ENCODE results near the gene PAPPA.

The PAPPA gene

DNA sequence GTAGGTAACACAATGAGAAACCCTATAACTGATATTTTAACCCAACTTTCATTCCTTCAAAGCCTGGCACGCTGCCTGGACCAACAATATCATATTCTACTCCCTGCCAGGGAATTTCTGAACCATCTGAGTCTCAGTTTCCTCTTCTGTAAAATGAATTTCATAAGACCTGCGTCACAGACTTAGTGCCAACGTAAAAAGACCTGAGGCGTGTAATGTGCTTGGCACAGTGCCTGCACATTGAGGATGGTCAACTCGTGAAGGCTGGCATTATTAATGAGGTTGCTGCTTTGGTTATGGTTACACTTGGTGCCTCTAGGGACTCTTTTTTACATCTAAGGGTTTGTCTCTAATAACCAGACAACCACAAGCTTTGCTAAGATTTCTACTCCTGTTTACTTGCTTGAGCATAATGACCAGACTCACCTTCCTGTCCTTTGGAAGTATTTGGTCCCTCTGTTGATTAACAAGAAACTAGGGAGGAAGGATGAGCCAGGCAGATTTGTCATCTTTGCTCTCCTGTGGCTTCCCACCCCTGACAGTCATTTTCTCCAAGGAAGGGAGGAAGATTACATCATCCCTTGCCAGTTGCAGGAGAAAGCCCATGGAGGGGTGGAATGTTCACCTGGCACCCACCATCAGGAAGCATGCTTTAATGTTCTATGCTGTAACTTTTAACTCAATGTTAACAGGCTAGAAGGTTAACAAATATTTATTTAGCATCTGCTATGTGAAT is 79.0 kb downstream of the PAPPA start:
- DNase-seq: no peak

- DNase-seq: no peak
Observed at GRCh38 chr9:116233160-116233530, 79.6 kb downstream of the PAPPA start.

DNA sequence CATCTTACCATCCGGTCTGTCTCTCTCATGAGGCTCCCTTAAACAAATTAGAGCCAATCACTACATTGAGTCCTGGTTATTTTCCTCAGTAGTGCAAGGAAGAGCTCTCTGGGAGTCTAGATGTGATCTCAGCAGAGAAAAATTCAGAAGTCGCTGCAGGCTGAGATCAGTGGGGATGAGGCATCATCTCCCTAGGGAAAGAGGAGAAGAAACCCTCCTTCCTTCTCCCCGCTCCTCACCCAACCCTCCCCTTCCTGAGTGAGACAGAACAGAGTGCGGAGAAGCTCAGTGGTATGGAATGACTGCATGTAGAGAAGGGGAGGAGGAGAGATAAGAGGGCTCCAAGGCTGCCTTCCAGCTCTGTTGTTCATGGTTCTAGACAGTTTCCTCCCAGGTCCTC is 80.5 kb downstream of the PAPPA start:
- no peak for DNase-seq

GRCh38 chr9:116236979-116237378 is 83.4 kb downstream of the PAPPA start:
- DNase-seq: no peak

DNA sequence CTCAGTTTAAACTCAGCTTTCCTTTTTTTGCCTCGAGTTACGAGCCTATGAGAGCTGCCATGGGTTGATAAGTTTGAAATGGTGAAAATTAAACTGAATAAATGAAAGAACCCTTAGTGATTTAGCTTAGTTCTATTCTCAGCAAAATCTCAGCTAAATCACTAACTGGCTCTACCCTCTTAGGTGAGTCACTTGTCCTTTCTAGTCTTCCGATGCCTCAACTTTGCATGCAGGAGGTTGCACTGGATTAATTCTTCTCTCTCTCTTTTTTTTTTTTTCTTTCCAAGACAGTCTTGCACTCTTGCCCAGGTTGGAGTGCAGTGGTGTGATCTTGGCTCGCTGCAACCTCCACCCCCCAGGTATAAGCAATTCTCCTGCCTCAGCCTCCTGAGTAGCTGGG is 83.9 kb downstream of the PAPPA start:
- no peak for DNase-seq

DNA sequence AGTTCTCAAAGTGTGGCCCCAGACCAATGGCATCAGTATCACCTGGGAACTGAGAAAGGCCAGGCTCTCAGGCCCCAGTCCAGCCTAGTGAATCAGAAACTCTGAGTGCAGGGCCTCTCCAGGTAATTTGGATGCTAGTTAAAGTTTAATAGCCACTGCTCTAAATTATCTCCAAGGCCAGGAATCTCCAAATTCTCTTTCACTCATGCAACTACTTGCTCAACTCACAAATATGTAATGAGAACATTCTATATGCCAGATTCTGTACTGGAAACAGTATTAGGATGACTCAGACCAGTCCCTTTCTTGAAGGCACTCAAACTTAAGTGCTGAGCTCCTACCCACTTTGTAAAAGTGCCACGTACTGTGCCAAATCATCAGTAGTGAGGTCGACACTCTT is 84.6 kb downstream of the PAPPA start:
- DNase-seq: no peak

- DNase-seq: no peak
Observed at GRCh38 chr9:116238776-116239340, 85.3 kb downstream of the PAPPA start.

GRCh38 chr9:116243708-116244107 is 90.1 kb downstream of the PAPPA start:
- no peak for DNase-seq

- DNase-seq: no peak
Observed at GRCh38 chr9:116247284-116247683, 93.7 kb downstream of the PAPPA start.

- no peak for DNase-seq
Observed at GRCh38 chr9:116247791-116248374, 94.3 kb downstream of the PAPPA start.

GRCh38 chr9:116250891-116251290 is 97.3 kb downstream of the PAPPA start:
- no peak for DNase-seq

GRCh38 chr9:116251366-116251765 is 97.8 kb downstream of the PAPPA start:
- no peak for DNase-seq

- no peak for DNase-seq
Observed at GRCh38 chr9:116260531-116260930, 106.9 kb downstream of the PAPPA start.

GRCh38 chr9:116262448-116262847 is 108.9 kb downstream of the PAPPA start:
- no peak for DNase-seq

GRCh38 chr9:116264361-116264760 is 110.8 kb downstream of the PAPPA start:
- DNase-seq: no peak

DNA sequence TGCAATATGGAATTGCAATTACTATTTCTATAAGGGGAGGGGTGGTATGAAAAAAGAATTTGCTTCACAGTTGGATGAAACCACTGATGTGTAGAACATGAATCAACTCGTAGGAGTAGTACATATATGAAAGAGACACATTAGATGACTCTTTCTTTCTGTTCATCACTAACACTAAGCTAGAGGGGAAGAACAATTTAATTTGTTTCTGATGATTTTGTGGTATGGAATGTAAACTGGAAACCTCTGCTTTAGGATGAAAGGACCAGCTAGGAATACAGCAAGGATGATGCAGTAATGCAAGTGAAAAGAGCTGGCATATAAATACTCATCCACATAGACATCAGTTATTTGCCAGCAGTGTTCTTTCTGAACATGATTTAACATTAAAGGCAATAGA is 113.4 kb downstream of the PAPPA start:
- DNase-seq: no peak

GRCh38 chr9:116269250-116269649 is 115.7 kb downstream of the PAPPA start:
- DNase-seq: no peak

- DNase-seq: no peak
Observed at GRCh38 chr9:116270546-116270945, 117.0 kb downstream of the PAPPA start.

DNA sequence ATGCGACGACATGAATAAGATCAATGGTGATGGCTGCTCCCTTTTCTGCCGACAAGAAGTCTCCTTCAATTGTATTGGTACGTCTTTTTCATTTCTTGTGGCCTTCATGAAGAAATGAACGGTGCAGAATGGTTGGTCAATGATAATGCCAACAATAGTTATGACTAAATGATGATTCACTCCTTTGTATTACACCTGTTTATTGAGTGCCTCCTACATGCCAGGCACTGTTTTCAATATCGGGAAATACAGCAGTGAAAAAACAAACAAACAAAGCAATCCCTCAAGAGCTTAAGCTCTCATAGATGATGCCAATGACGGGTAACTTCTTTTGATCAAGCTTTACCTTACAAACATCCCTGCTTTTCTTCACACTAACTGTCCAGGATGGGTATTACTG is 117.7 kb downstream of the PAPPA start:
- DNase-seq: no peak

DNA sequence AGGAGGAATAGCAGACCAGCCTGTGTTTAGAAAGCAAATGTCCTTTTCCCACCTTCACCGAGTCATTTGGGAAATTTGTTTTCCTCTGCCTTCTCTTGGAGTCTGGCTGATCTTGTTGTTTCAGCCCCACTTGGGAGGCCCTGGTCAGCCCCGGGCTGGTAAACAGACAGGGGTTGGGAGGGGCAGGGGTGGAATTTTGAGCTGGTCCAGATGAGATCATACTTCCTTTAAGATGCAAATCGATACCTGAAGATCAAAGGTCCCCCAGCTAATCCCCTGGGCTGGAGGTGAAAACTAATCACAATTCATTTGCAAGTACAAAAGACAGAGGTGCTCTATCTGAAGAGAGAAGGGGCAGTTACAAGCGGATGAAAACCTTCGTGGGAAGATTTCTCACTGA is 118.4 kb downstream of the PAPPA start:
- no peak for DNase-seq

GRCh38 chr9:116274293-116274692 is 120.7 kb downstream of the PAPPA start:
- DNase-seq: no peak

DNA sequence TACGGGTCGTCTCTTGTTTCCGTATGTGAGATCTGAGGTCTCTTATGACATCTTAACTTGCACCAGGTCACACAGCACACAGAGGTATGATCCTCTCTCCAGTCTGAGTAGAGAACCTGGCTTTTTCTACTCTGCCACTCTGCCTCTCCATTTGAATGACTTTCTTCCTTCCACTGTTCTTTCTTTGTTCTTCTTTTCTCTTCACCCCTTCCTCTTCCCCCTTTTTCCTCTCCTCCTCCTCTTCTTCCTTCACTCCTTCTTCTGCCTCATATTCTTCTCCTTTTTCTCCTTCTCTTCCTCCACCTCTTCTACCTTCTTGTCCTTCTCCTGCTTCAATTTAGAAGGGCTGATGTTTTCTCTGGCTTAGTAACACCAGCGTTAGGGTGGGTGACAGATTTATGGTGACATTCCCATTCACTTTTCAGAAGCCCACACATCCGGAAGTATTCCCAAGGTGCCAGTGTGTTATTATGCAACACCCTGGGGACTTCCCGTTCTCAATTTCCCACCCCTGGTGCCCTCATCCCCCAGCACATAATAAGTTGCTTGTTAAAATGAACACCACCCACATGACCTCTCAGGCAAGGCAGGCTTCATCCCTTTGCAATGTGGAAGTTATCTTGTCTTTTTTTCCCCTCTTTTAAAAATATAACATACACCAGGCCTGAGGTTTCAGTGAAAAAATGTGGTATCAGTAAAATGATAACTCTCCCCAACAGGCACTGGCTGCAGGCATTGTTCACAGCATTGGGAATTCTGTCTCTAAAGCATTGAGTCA is 122.0 kb downstream of the PAPPA start:
- DNase-seq: no peak

DNA sequence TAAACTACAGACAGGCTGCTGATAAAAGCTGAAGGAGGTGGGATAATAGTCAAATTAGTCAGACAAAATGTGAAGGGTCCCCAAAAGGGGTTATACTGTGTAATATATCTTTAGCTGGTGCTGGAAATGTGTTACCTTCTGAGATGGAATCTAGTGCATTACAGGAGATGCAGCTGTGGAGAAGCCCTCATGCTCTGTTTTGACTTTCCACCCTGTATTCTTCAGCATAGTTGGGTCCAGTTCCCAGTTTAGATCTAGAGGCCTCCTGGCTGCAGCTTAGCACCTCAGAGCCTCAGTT is 122.6 kb downstream of the PAPPA start:
- DNase-seq: no peak

DNA sequence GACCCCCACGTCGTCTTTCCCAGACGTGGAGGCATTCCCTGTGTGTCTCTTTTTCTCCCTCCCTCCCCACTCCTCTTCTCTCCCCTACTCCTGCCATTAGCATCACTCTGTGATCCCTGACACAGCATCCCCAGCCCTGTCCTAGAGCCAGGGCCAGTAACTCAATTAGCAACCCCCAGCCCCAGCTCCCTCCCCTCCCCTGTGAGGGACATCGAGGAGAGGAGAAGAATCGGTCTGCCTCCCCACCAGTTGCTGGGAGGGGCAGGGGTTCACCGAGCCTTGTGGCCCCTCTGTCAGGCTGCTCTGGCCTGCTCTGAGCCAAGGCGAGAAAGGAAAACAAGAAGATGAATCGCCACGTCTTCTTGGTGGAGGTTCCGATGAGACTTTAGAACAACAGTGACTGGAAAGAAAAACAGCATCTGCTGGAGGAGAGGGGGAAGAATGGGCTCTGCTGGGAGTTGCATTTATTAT is 123.1 kb downstream of the PAPPA start:
- DNase-seq: no peak
